GM12801 (cell line): Measurements from ENCODE around the gene SHISAL1.

Source experiments
- CTCF ChIP-seq: IDR thresholded peaks from one replicate; pipeline ENCODE4 v1.5.1; 2011; ENCODE audit warnings: control low read depth; ENCODE audit not compliant: insufficient read length; ENCODE audit errors: extremely low read depth

Gene SHISAL1

GRCh38 chr22:44206696-44207095 lies 106.1 kb downstream of the SHISAL1 start:
- TF ChIP-seq CTCF: no peak

GRCh38 chr22:44206330-44206645 lies 106.5 kb downstream of the SHISAL1 start:
- TF ChIP-seq CTCF: no peak

- TF ChIP-seq CTCF: no peak
Measured at GRCh38 chr22:44205516-44206329, 107.0 kb downstream of the SHISAL1 start.

- TF ChIP-seq CTCF: no peak
Measured at GRCh38 chr22:44204739-44205515, 107.8 kb downstream of the SHISAL1 start.

GRCh38 chr22:44203203-44203602 lies 109.5 kb downstream of the SHISAL1 start:
- no peak for TF ChIP-seq CTCF

GRCh38 chr22:44202261-44202789 lies 110.4 kb downstream of the SHISAL1 start:
- TF ChIP-seq CTCF: no peak

GRCh38 chr22:44201665-44202064 lies 111.1 kb downstream of the SHISAL1 start:
- TF ChIP-seq CTCF: no peak
